Measurements from ENCODE around the gene MAMDC2.

Gene MAMDC2

GRCh38 chr9:70250221-70250620, 206.6 kb downstream of the MAMDC2 start:
- TF ChIP-seq CTCF (IDR thresholded peaks at IDR 0.05; ENCODE audit: low read depth, low read length) = no peak
- no peak overlapping the region for H3K4me3 ChIP-seq (ENCODE audit: low read depth, low read length)

GRCh38 chr9:70255486-70255885, 211.8 kb downstream of the MAMDC2 start:
- H3K4me3 ChIP-seq (ENCODE audit: low read depth, low read length) = peak overlapping the region; percentile 93
- TF ChIP-seq CTCF (IDR thresholded peaks at IDR 0.05; ENCODE audit: low read depth, low read length) = no peak

GRCh38 chr9:70256123-70256551, 212.5 kb downstream of the MAMDC2 start:
- no peak for TF ChIP-seq CTCF (IDR thresholded peaks at IDR 0.05; ENCODE audit: low read depth, low read length)
- peak overlapping the region; percentile 93 for H3K4me3 ChIP-seq (ENCODE audit: low read depth, low read length)

- peak overlapping the region; percentile 93 for H3K4me3 ChIP-seq (ENCODE audit: low read depth, low read length)
- no peak for TF ChIP-seq CTCF (IDR thresholded peaks at IDR 0.05; ENCODE audit: low read depth, low read length)
Measured at GRCh38 chr9:70257502-70257901, 213.9 kb downstream of the MAMDC2 start.

- no peak for TF ChIP-seq CTCF (IDR thresholded peaks at IDR 0.05; ENCODE audit: low read depth, low read length)
Measured at GRCh38 chr9:70257991-70258691, 214.5 kb downstream of the MAMDC2 start.

GRCh38 chr9:70258692-70259511, 215.3 kb downstream of the MAMDC2 start, which contains the start of gene SMC5:
Gene SMC5 (plus strand): TSS chr9:70258978. CDS start chr9:70259079, 101 bp downstream.
- peak within 1 kb of the TSS; percentile 93 for H3K4me3 ChIP-seq (ENCODE audit: low read depth, low read length)
- no peak for TF ChIP-seq CTCF (IDR thresholded peaks at IDR 0.05; ENCODE audit: low read depth, low read length)

More at GRCh38 chr9:70257991-70258691, 214.5 kb downstream of the MAMDC2 start:
- H3K4me3 ChIP-seq (ENCODE audit: low read depth, low read length) = peak overlapping the region; percentile 93

GRCh38 chr9:70259512-70259802, 215.8 kb downstream of the MAMDC2 start:
- H3K4me3 ChIP-seq (ENCODE audit: low read depth, low read length) = peak overlapping the region; percentile 93
- no peak for TF ChIP-seq CTCF (IDR thresholded peaks at IDR 0.05; ENCODE audit: low read depth, low read length)
